GM12892 (cell line): ENCODE results near the gene TDRD3.

Experiments used
- POLR2A ChIP-seq: IDR thresholded peaks from 2 replicates; pipeline ENCODE4 v1.6.1; 2011; ENCODE audit warnings: low read depth, low read length, control low read depth
- POLR2AphosphoS5 ChIP-seq: IDR thresholded peaks from 2 replicates; pipeline ENCODE4 v1.6.1; 2011; ENCODE audit warnings: low read depth, low read length, control low read depth
- TAF1 ChIP-seq: IDR thresholded peaks from 2 replicates; pipeline ENCODE4 v1.6.1; 2011; ENCODE audit warnings: low read depth, mild to moderate bottlenecking, control low read depth, low read length, borderline replicate concordance

DNA sequence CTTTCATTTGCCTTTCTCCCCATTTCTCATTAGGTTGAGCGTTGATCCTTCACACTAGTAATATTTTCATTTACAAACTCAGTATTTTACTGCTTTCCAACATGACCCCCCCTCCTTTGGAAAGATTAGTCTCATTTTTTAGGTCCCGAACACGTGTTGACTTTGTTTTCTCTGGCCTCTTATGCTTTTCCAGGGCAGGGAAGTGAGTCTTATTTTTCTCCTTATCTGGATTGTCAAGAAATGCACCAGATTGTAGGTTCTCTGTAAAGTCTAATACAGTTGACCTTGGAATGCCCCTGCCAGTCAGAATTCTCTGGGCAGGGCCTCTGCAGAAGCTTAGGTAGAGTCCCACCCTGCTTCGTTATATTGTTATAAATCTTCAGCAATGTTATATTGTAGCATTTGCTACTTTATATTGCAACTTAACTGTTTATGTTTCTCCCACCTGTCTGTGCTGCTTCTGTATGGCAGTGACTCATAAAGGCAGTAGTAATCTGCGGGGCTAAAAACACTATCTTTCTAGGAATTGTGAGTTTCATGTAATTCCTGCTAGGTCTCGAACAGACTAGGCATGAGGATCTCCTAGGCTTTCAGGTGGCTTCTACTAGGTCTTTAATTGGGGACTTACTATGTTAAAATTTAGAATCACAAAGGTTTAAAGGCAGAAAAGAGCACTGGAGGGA lies 2.0 kb downstream of the TDRD3 start:
- TF ChIP-seq POLR2A (no peak), TAF1 (no peak), POLR2AphosphoS5 (no peak)
